Measurements from ENCODE around the gene LEMD2.

The LEMD2 gene

GRCh38 chr6:33754222-33754621 lies 34.7 kb downstream of the LEMD2 start:
- DNase-seq: no peak

GRCh38 chr6:33752646-33753015 lies 36.3 kb downstream of the LEMD2 start:
- DNase-seq: no peak

- DNase-seq: peak; percentile 64
These were observed 36.9 kb downstream of the LEMD2 start for GRCh38 chr6:33751771-33752645.

GRCh38 chr6:33750244-33750991 lies 38.5 kb downstream of the LEMD2 start:
- no peak for DNase-seq

GRCh38 chr6:33749401-33749800 lies 39.5 kb downstream of the LEMD2 start:
- DNase-seq: no peak

GRCh38 chr6:33748841-33749240 lies 40.1 kb downstream of the LEMD2 start:
- DNase-seq: no peak

- DNase-seq: no peak
These were observed 41.1 kb downstream of the LEMD2 start for GRCh38 chr6:33747823-33748222.

- DNase-seq: no peak
These were observed 42.3 kb downstream of the LEMD2 start, which contains the start of gene IP6K3 for GRCh38 chr6:33746651-33747100. Gene IP6K3 (minus strand): TSS chr6:33746905. CDS start chr6:33735476, 11,429 bp downstream.

GRCh38 chr6:33746036-33746600 lies 42.8 kb downstream of the LEMD2 start:
- DNase-seq: no peak

- DNase-seq: peak; percentile 20
These were observed 43.4 kb downstream of the LEMD2 start for GRCh38 chr6:33745548-33745947.

GRCh38 chr6:33744895-33745546 lies 43.9 kb downstream of the LEMD2 start:
- DNase-seq: peak; percentile 80

GRCh38 chr6:33744001-33744848 lies 44.7 kb downstream of the LEMD2 start:
- DNase-seq: peak; percentile 91

- no peak for DNase-seq
These were observed 46.1 kb downstream of the LEMD2 start for GRCh38 chr6:33742837-33743236.

- DNase-seq: no peak
These were observed 46.8 kb downstream of the LEMD2 start for GRCh38 chr6:33742092-33742491.

GRCh38 chr6:33740794-33741193 lies 48.1 kb downstream of the LEMD2 start:
- no peak for DNase-seq

GRCh38 chr6:33740204-33740608 lies 48.7 kb downstream of the LEMD2 start:
- DNase-seq: no peak

- DNase-seq: no peak
These were observed 49.4 kb downstream of the LEMD2 start for GRCh38 chr6:33739571-33739970.

GRCh38 chr6:33738879-33739278 lies 50.1 kb downstream of the LEMD2 start:
- no peak for DNase-seq

- no peak for DNase-seq
These were observed 50.8 kb downstream of the LEMD2 start for GRCh38 chr6:33738153-33738552.

GRCh38 chr6:33737267-33738026 lies 51.5 kb downstream of the LEMD2 start:
- DNase-seq: no peak

GRCh38 chr6:33735216-33735615 lies 53.7 kb downstream of the LEMD2 start:
- DNase-seq: no peak

GRCh38 chr6:33733709-33734007 lies 55.3 kb downstream of the LEMD2 start:
- DNase-seq: no peak
